ENCODE data around the gene HHIPL1.

GRCh38 chr14:99657645-99658155, 12.8 kb downstream of the HHIPL1 start:
- no peak for TF ChIP-seq POLR2AphosphoS5 (IDR thresholded peaks at IDR 0.05; ENCODE audit: insufficient read depth, low read depth, low read length)
- TF ChIP-seq CTCF (IDR thresholded peaks at IDR 0.05; ENCODE audit: extremely low read depth in 1 of 2, insufficient read depth in 1 of 2, low read depth in 1 of 2, low read length in 2 of 2) = no peak

All from endothelial cell of umbilical vein (primary cell).